PC-9 (cell line): Measurements from ENCODE around the gene ING4. TPM values are rescaled to one million over a fixed set of nuclear protein-coding genes. Genes with fewer than 3 reads are reported as not detected.

Source experiments
- BruUV-seq: library from RNA; stranded (reverse); fragments of 400-500 nt; replicated peaks from 2 replicates; lab custom pipeline; 2021; lab: Mats Ljungman, UMichigan
- CTCF ChIA-PET: fragments of 300-600 bp; sonication (Branson Sonifier 250); formaldehyde crosslinking; loops from one replicate; lab custom pipeline; 2022; ENCODE audit warnings: antibody characterized with exemption; lab: Charles Lee
- POLR2A ChIA-PET: fragments of 300-600 bp; sonication (Branson Sonifier 250); formaldehyde crosslinking; loops from one replicate; lab custom pipeline; 2022; ENCODE audit warnings: antibody characterized with exemption; ENCODE audit not compliant: unreplicated experiment; lab: Charles Lee
- DNase-seq, 2 experiments: peaks; one replicate each; pipeline versions ENCODE4 v3.0.0 to v3.0.0-alpha.2; 2015 to 2022; ENCODE audit warnings: mixed read lengths in 1 of 2
- H2AFZ ChIP-seq: fragments of 200-600 bp; sonication (generic); 2 replicates; pipeline ENCODE4 v1.8.1; 2017; ENCODE audit warnings: antibody characterized with exemption
- H3F3A ChIP-seq: fragments of 200-600 bp; sonication (generic); 2 replicates; pipeline ENCODE4 v1.8.1; 2017; ENCODE audit warnings: antibody characterized with exemption, mild to moderate bottlenecking, low read depth; ENCODE audit not compliant: insufficient read depth
- H3K27ac ChIP-seq: fragments of 200-600 bp; sonication (generic); 2 replicates; pipeline ENCODE4 v1.6.1; 2016; ENCODE audit warnings: mixed run types
- H3K27me3 ChIP-seq: fragments of 200-600 bp; sonication (generic); 2 replicates; pipeline ENCODE4 v1.6.1; 2016; ENCODE audit warnings: low read depth, mixed run types; ENCODE audit not compliant: insufficient read depth
- H3K36me3 ChIP-seq: fragments of 200-600 bp; sonication (generic); 2 replicates; pipeline ENCODE4 v1.6.1; 2016; ENCODE audit warnings: low read depth, mixed run types
- H3K4me1 ChIP-seq: fragments of 200-600 bp; sonication (generic); replicated peaks from 2 replicates; pipeline ENCODE4 v1.6.1; 2016; ENCODE audit warnings: mixed run types; ENCODE audit not compliant: insufficient read depth
- H3K4me2 ChIP-seq: fragments of 200-600 bp; sonication (generic); 2 replicates; pipeline ENCODE4 v1.6.1; 2017; ENCODE audit warnings: mixed run types
- H3K4me3 ChIP-seq: fragments of 200-600 bp; sonication (generic); 2 replicates; pipeline ENCODE4 v1.6.1; 2016; ENCODE audit warnings: mixed run types
- H3K79me2 ChIP-seq: fragments of 200-600 bp; sonication (generic); 2 replicates; pipeline ENCODE4 v1.6.1; 2017; ENCODE audit warnings: low read depth, mixed run types
- H3K9me2 ChIP-seq: fragments of 200-600 bp; sonication (generic); 2 replicates; pipeline ENCODE4 v1.8.1; 2017; ENCODE audit warnings: mild to moderate bottlenecking; ENCODE audit not compliant: insufficient read depth
- H3K9me3 ChIP-seq: fragments of 200-600 bp; sonication (generic); 2 replicates; pipeline ENCODE4 v1.8.1; 2016; ENCODE audit warnings: low read depth; ENCODE audit not compliant: insufficient read depth
- H4K20me1 ChIP-seq: fragments of 200-600 bp; sonication (generic); 2 replicates; pipeline ENCODE4 v1.8.1; 2017; ENCODE audit not compliant: insufficient read depth
- EZH2 ChIP-seq: fragments of 200-600 bp; sonication (generic); IDR thresholded peaks from 2 replicates; pipeline ENCODE4 v1.8.0; 2017; ENCODE audit warnings: antibody characterized with exemption, low read depth
- intact Hi-C: fragments of 100-400 bp; cut with micrococcal nuclease; formaldehyde crosslinking; loops from one replicate; pipeline ENCODE4 v1.10.0; 2022; ENCODE audit not compliant: unreplicated experiment
- total RNA-seq: library from RNA; stranded (reverse); gene quantifications from 2 replicates; pipeline ENCODE4 v1.2.3, GENCODE V29; 2021
- TF ChIP-seq, protein P1 (sequence below): fragments of 200-600 bp; sonication (generic); conservative IDR thresholded peaks from 2 replicates; pipeline ENCODE4 v1.6.1; 2017; ENCODE audit warnings: mixed run types, antibody characterized with exemption, mild to moderate bottlenecking, moderate library complexity

Gene ING4
- total RNA-seq, 1 experiment from 2014 or later = 88.7 TPM

DNA sequence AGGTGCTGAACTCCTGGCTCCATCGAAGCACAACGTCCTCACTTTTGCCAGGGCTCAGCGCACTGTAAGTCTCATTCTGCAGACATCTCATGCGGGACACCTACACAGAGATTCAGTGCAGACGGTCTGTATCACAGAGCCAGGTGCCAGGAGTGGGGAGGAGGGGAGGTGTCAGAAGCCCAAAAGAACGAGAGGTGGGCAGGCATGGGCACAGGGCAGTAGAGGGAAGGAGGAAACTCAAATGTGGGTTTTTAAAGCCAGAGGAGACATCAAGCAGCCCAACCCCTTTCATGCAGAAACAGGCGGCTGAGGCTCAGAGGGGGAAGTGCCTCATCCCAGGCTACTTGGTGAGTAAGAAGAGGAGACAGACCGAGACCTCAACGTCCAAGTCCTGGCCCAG is 24.6 kb downstream of the ING4 start:
- H3K9me2 ChIP-seq = no peaks in the 10 kb centered on the region
- peaks cover 22% of the 10 kb centered on the region for H3K4me1 ChIP-seq
- POLR2A ChIA-PET = no interaction called here
- intact Hi-C loops = no loop called here
- H3K4me3 ChIP-seq = no peak overlapping the region
- H3K4me2 ChIP-seq = no peak overlapping the region
- no peaks in the 10 kb centered on the region; the same call in 1 of the 2 replicates for H3K27me3 ChIP-seq
- no TSS peak for BruUV-seq
- no peaks in the 10 kb centered on the region for H4K20me1 ChIP-seq
- TF ChIP-seq EZH2 = no peak
- TF ChIP-seq, protein P1, sequence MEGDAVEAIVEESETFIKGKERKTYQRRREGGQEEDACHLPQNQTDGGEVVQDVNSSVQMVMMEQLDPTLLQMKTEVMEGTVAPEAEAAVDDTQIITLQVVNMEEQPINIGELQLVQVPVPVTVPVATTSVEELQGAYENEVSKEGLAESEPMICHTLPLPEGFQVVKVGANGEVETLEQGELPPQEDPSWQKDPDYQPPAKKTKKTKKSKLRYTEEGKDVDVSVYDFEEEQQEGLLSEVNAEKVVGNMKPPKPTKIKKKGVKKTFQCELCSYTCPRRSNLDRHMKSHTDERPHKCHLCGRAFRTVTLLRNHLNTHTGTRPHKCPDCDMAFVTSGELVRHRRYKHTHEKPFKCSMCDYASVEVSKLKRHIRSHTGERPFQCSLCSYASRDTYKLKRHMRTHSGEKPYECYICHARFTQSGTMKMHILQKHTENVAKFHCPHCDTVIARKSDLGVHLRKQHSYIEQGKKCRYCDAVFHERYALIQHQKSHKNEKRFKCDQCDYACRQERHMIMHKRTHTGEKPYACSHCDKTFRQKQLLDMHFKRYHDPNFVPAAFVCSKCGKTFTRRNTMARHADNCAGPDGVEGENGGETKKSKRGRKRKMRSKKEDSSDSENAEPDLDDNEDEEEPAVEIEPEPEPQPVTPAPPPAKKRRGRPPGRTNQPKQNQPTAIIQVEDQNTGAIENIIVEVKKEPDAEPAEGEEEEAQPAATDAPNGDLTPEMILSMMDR = no peak
- H3K9me3 ChIP-seq = no peaks in the 10 kb centered on the region
- H3F3A ChIP-seq = peaks cover 8% of the 10 kb centered on the region; the same call in 1 of the 2 replicates
- no peak for DNase-seq
- H3K36me3 ChIP-seq = no peaks in the 10 kb centered on the region
- CTCF ChIA-PET = no interaction called here
- no peak overlapping the region for H2AFZ ChIP-seq
- no peaks in the 10 kb centered on the region for H3K79me2 ChIP-seq
- H3K27ac ChIP-seq = no peak overlapping the region

DNA sequence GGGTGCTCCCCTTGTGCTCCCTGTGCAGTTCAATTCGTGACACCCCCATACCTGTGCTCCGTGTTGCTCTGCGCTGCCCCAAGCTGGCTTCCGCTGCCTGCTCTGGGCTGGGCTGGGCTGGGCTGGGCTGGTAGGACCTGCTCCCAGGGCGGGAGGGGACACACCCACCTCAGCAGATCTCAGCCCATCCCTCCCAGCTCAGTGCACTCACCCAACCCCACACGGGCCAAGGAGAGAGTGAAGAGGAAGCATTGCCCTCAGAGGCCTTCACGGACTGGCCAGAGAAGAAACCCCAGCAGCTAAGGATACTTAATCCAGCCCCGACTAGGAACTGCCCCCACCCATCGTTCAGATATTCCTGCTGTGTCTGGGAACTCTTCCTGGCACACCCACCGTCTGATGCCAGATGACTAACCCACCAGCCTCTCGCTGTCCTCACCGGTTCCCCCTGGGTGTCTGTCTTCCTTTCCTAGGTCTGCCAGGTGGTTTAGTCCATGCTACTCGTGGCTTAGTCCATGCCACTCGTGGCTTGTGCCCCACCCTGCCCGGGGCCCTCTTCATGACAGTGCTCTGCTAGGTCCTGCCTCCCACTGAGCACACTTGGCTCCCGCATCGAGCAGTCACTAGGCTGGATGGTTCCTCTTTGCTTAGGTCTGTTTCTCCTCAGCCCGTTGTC is 26.9 kb downstream of the ING4 start, which contains the start of gene LPAR5:
Gene LPAR5 (minus strand): TSS at position 104 of the 676 bp plus-strand sequence. CDS start 14,711 bp downstream, outside the sequence.
- intact Hi-C loops = loop anchor here (1.0 to 2.0 kb wide), 3 partner anchors 27 to 117 kb away; partner anchors contain the start of genes ING4, MLF2 and ZNF384
- Histone ChIP-seq H3F3A (peaks cover 8% of the 10 kb centered on the region; the same call in 1 of the 2 replicates), H3K4me1 (peaks cover 22% of the 10 kb centered on the region), H3K9me3 (no peaks in the 10 kb centered on the region), H4K20me1 (no peaks in the 10 kb centered on the region), H3K9me2 (no peaks in the 10 kb centered on the region), H3K27me3 (no peaks in the 10 kb centered on the region), H3K4me3 (peak within 1 kb of the TSS; percentile 48; the same call in 1 of the 2 replicates), H3K27ac (peak within 1 kb of the TSS; percentile 38), H3K4me2 (peak within 1 kb of the TSS; percentile 83), H3K36me3 (no peaks in the 10 kb centered on the region), H3K79me2 (no peaks in the 10 kb centered on the region), H2AFZ (peak within 1 kb of the TSS; percentile 80)
- TF ChIP-seq, protein P1 = no peak
- no peak for TF ChIP-seq EZH2
- ChIA-PET POLR2A (interaction anchor here (0.5 to 1.3 kb wide), 13 partner anchors 21 to 310 kb away, joined by 3 to 19 read pairs (median 7); partner anchors contain the start of genes C12orf57, VAMP1 and ZNF384), CTCF (interaction anchor here (0.5 to 1.0 kb wide), 5 partner anchors 10 to 1092 kb away, joined by 3 to 11 read pairs (median 4); no protein-coding TSS in a partner anchor)
- TSS peak; percentile 95 for BruUV-seq
- peak; percentile 84 to 91 for DNase-seq

DNA sequence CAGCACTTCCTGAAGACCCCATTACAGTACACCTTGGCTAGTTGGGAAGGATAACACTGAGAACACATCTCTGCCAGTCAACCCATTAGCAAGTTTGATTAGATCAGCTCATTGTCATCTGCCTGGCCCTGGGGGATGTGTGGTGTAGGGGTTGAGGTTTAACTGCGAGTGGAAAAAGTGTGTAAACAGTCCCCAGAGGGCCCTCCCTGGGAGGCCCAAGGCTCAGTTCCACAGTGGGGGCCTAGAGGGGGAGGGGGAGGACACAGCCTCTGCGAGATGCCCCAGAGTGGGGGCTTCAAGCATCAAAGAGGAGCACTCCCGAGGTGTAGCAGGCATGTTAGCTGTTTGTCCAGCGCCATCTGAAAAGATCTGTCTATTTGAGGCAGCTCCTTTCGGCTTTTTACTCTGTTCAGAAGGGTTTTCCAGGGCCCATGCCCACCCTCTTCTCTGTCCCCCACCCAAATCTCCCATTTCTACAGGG is 27.5 kb downstream of the ING4 start:
- ChIA-PET POLR2A (interaction anchor here (0.5 to 1.3 kb wide), 11 partner anchors 21 to 311 kb away, joined by 3 to 19 read pairs (median 3); partner anchors contain the start of genes C12orf57, VAMP1 and ZNF384), CTCF (interaction anchor here (0.5 to 1.0 kb wide), 4 partner anchors 10 to 130 kb away, joined by 3 to 11 read pairs (median 4); no protein-coding TSS in a partner anchor)
- intact Hi-C loops = no loop called here
- DNase-seq = no peak
- Histone ChIP-seq H3K9me3 (no peaks in the 10 kb centered on the region), H3K4me1 (peaks cover 22% of the 10 kb centered on the region), H3K27me3 (no peaks in the 10 kb centered on the region), H3K36me3 (no peaks in the 10 kb centered on the region), H4K20me1 (no peaks in the 10 kb centered on the region), H2AFZ (peak overlapping the region; percentile 80), H3K4me2 (peak overlapping the region; percentile 83), H3K4me3 (peak overlapping the region; percentile 48; the same call in 1 of the 2 replicates), H3F3A (peaks cover 8% of the 10 kb centered on the region; the same call in 1 of the 2 replicates), H3K9me2 (no peaks in the 10 kb centered on the region), H3K79me2 (no peaks in the 10 kb centered on the region), H3K27ac (peak overlapping the region; percentile 38)
- TF ChIP-seq, protein P1 = no peak
- no peak for TF ChIP-seq EZH2
- BruUV-seq = TSS peak; percentile 67
